GM23338 (cell line): Measurements from ENCODE around the gene ADGRG2. TPM values are rescaled to one million over a fixed set of nuclear protein-coding genes. Genes with fewer than 3 reads are reported as not detected.

Experiments
- ATAC-seq: fragments of 200-7000 bp; cut with Tn5 transposase; 3 replicates; pipeline ENCODE4 v1.9.1; 2020
- DNase-seq: peaks from one replicate; pipeline ENCODE4 v3.0.0-alpha.2; 2015; ENCODE audit warnings: low spot score
- H2AFZ ChIP-seq: fragments of 200-600 bp; sonication (generic); 2 replicates; pipeline ENCODE4 v1.8.0; 2016; ENCODE audit warnings: antibody characterized with exemption, mild to moderate bottlenecking, moderate library complexity
- H3F3A ChIP-seq: fragments of 200-600 bp; sonication (generic); replicated peaks from 2 replicates; pipeline ENCODE4 v1.8.0; 2017; ENCODE audit warnings: antibody characterized with exemption, mixed run types, low read depth
- H3K27ac ChIP-seq: fragments of 200-600 bp; sonication (generic); 2 replicates; pipeline ENCODE4 v1.6.1; 2016; ENCODE audit warnings: low read depth
- H3K27me3 ChIP-seq: fragments of 200-600 bp; sonication (generic); 2 replicates; pipeline ENCODE4 v1.8.0; 2016; ENCODE audit warnings: mild to moderate bottlenecking, mixed run types, moderate library complexity; ENCODE audit not compliant: insufficient read depth
- H3K36me3 ChIP-seq: fragments of 200-600 bp; sonication (generic); 2 replicates; pipeline ENCODE4 v1.8.0; 2016; ENCODE audit warnings: mild to moderate bottlenecking; ENCODE audit not compliant: insufficient read depth
- H3K4me1 ChIP-seq: fragments of 200-600 bp; sonication (generic); 2 replicates; pipeline ENCODE4 v1.8.0; 2016; ENCODE audit warnings: mild to moderate bottlenecking, moderate library complexity; ENCODE audit not compliant: insufficient read depth
- H3K4me2 ChIP-seq: fragments of 200-600 bp; sonication (generic); 2 replicates; pipeline ENCODE4 v1.7.1; 2017; ENCODE audit warnings: mixed run types
- H3K4me3 ChIP-seq: fragments of 200-600 bp; sonication (generic); 2 replicates; pipeline ENCODE4 v1.6.1; 2016; ENCODE audit warnings: mixed run types
- H3K79me2 ChIP-seq: fragments of 200-600 bp; sonication (generic); replicated peaks from 2 replicates; pipeline ENCODE4 v1.8.0; 2017; ENCODE audit warnings: mild to moderate bottlenecking; ENCODE audit not compliant: insufficient read depth
- H3K9me2 ChIP-seq: fragments of 200-600 bp; sonication (generic); 2 replicates; pipeline ENCODE4 v1.8.0; 2017; ENCODE audit not compliant: insufficient read depth
- H4K20me1 ChIP-seq: fragments of 200-600 bp; sonication (generic); replicated peaks from 2 replicates; pipeline ENCODE4 v1.8.0; 2017; ENCODE audit warnings: mild to moderate bottlenecking; ENCODE audit not compliant: insufficient read depth
- H3K27ac Mint-ChIP-seq: 2 replicates; pipeline ENCODE4 v1.8.0; 2020; ENCODE audit warnings: inconsistent platforms, mild to moderate bottlenecking, moderate library complexity, mixed read lengths
- H3K27me3 Mint-ChIP-seq: 3 replicates; pipeline ENCODE4 v1.8.0; 2022; ENCODE audit warnings: low read depth, mild to moderate bottlenecking, moderate library complexity, mixed read lengths, inconsistent platforms; ENCODE audit not compliant: insufficient read depth, poor library complexity
- H3K36me3 Mint-ChIP-seq: 3 replicates; pipeline ENCODE4 v1.8.0; 2021; ENCODE audit warnings: low read depth, mild to moderate bottlenecking, inconsistent platforms, moderate library complexity, mixed read lengths
- H3K4me1 Mint-ChIP-seq: 3 replicates; pipeline ENCODE4 v1.8.0; 2020; ENCODE audit warnings: mild to moderate bottlenecking, inconsistent platforms, mixed read lengths
- H3K4me3 Mint-ChIP-seq: 3 replicates; pipeline ENCODE4 v1.8.0; 2021; ENCODE audit warnings: moderate library complexity, mild to moderate bottlenecking, inconsistent platforms, mixed read lengths
- H3K9me3 Mint-ChIP-seq: 3 replicates; pipeline ENCODE4 v1.8.0; 2020; ENCODE audit warnings: moderate library complexity, mild to moderate bottlenecking, inconsistent platforms, mixed read lengths
- CREB1 ChIP-seq: fragments of 250-450 bp; sonication (Bioruptor Pico); IDR thresholded peaks from 2 replicates; pipeline ENCODE4 v1.5.0; 2020; ENCODE audit warnings: low read depth, mild to moderate bottlenecking, moderate library complexity
- ETS1 ChIP-seq: IDR thresholded peaks from 2 replicates; pipeline ENCODE4 v1.6.1; 2016; ENCODE audit warnings: antibody characterized with exemption
- EZH2 ChIP-seq: fragments of 200-600 bp; sonication (generic); IDR thresholded peaks from one replicate; pipeline ENCODE4 v1.8.0; 2017; ENCODE audit warnings: antibody characterized with exemption, mild to moderate bottlenecking, low read depth; ENCODE audit not compliant: unreplicated experiment
- EZH2phosphoT487 ChIP-seq: fragments of 200-600 bp; sonication (generic); IDR thresholded peaks from one replicate; pipeline ENCODE4 v1.8.1; 2018; ENCODE audit warnings: antibody characterized with exemption; ENCODE audit not compliant: unreplicated experiment
- JUNB ChIP-seq: IDR thresholded peaks from one replicate; pipeline ENCODE4 v1.6.1; 2016; ENCODE audit warnings: antibody characterized with exemption; ENCODE audit not compliant: unreplicated experiment
- NANOG ChIP-seq: IDR thresholded peaks from 2 replicates; pipeline ENCODE4 v1.6.1; 2016; ENCODE audit warnings: antibody characterized with exemption, borderline replicate concordance
- ZNF462 ChIP-seq: fragments of 250-450 bp; sonication (Bioruptor Pico); IDR thresholded peaks from 2 replicates; pipeline ENCODE4 v1.5.0; 2020; ENCODE audit warnings: mild to moderate bottlenecking, moderate library complexity
- polyA plus RNA-seq: library from polyadenylated mRNA; unstranded; fragments of >200 nt; fragmentation: Nextera tagmentation; extraction: Ambion mirVana; gene quantifications from 2 replicates; pipeline ENCODE4 v1.2.1, GENCODE V29; 2016
- total RNA-seq: library from RNA; depleted of rRNA; stranded (reverse); fragments of >200 nt; shearing (Covaris generic); gene quantifications from 2 replicates; pipeline ENCODE4 v1.2.3, GENCODE V29; 2014
- TF ChIP-seq, protein P1 (sequence below): IDR thresholded peaks from one replicate; pipeline ENCODE4 v1.6.1; 2018; ENCODE audit warnings: antibody characterized with exemption; ENCODE audit not compliant: unreplicated experiment

Gene ADGRG2
- total and polyA plus RNA-seq, 2 experiments from 2014 or later: 4.0 to 10.8 TPM

- Histone ChIP-seq H3K36me3 (no peaks in the 10 kb centered on the region), H3K79me2 (peaks cover 9% of the 10 kb centered on the region; the same call in 1 of the 2 replicates), H3K27ac (peak overlapping the region; percentile 99), H3K4me2 (peak overlapping the region; percentile 70), H3K4me3 (peak overlapping the region; percentile 31), H3K4me1 (peaks cover 5% of the 10 kb centered on the region; the same call in 1 of the 2 replicates), H3K9me2 (0 out of 2 replicates have a peak, but pooled peaks cover 2% of the 10 kb centered on the region), H4K20me1 (no peaks in the 10 kb centered on the region), H2AFZ (no peak overlapping the region), H3K27me3 (no peaks in the 10 kb centered on the region), H3F3A (no peaks in the 10 kb centered on the region)
- ATAC-seq (peak; percentile 97), DNase-seq (peak; percentile 84)
- Mint-ChIP-seq H3K4me1 (peaks cover 21% of the 10 kb centered on the region), H3K36me3 (peaks cover 20% of the 10 kb centered on the region; the same call in 2 of the 3 replicates), H3K27ac (peak overlapping the region; percentile 95), H3K27me3 (peaks cover 3% of the 10 kb centered on the region), H3K4me3 (peak overlapping the region; percentile 43; the same call in 2 of the 3 replicates), H3K9me3 (peaks cover 2% of the 10 kb centered on the region; the same call in 1 of the 3 replicates)
- TF ChIP-seq EZH2: no peak
- no peak for TF ChIP-seq EZH2phosphoT487
- peak; percentile 89 for TF ChIP-seq NANOG
- TF ChIP-seq, protein P1, sequence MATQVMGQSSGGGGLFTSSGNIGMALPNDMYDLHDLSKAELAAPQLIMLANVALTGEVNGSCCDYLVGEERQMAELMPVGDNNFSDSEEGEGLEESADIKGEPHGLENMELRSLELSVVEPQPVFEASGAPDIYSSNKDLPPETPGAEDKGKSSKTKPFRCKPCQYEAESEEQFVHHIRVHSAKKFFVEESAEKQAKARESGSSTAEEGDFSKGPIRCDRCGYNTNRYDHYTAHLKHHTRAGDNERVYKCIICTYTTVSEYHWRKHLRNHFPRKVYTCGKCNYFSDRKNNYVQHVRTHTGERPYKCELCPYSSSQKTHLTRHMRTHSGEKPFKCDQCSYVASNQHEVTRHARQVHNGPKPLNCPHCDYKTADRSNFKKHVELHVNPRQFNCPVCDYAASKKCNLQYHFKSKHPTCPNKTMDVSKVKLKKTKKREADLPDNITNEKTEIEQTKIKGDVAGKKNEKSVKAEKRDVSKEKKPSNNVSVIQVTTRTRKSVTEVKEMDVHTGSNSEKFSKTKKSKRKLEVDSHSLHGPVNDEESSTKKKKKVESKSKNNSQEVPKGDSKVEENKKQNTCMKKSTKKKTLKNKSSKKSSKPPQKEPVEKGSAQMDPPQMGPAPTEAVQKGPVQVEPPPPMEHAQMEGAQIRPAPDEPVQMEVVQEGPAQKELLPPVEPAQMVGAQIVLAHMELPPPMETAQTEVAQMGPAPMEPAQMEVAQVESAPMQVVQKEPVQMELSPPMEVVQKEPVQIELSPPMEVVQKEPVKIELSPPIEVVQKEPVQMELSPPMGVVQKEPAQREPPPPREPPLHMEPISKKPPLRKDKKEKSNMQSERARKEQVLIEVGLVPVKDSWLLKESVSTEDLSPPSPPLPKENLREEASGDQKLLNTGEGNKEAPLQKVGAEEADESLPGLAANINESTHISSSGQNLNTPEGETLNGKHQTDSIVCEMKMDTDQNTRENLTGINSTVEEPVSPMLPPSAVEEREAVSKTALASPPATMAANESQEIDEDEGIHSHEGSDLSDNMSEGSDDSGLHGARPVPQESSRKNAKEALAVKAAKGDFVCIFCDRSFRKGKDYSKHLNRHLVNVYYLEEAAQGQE: no peak
- TF ChIP-seq ZNF462 (CRISPR knock-in tag): no peak
- no peak for TF ChIP-seq ETS1
- TF ChIP-seq JUNB: no peak
- TF ChIP-seq CREB1 (CRISPR knock-in tag): peak; percentile 51
Observed at GRCh38 chrX:19107035-19107434, 15.2 kb downstream of the ADGRG2 start.
